C1 segment of cervical spinal cord (tissue), 14 donors: ENCODE measurements around the gene TTC31.
"Not testable (repeated sequence)": the region's sequence is repeated elsewhere in the genome, so short reads cannot be mapped to it uniquely, and the experiment has no call there.

ENCODE experiments used
- DNase-seq, 14 donors: peaks; one replicate each; lab custom pipeline; 2025; lab: John Stamatoyannopoulos, UW

Gene TTC31

DNA sequence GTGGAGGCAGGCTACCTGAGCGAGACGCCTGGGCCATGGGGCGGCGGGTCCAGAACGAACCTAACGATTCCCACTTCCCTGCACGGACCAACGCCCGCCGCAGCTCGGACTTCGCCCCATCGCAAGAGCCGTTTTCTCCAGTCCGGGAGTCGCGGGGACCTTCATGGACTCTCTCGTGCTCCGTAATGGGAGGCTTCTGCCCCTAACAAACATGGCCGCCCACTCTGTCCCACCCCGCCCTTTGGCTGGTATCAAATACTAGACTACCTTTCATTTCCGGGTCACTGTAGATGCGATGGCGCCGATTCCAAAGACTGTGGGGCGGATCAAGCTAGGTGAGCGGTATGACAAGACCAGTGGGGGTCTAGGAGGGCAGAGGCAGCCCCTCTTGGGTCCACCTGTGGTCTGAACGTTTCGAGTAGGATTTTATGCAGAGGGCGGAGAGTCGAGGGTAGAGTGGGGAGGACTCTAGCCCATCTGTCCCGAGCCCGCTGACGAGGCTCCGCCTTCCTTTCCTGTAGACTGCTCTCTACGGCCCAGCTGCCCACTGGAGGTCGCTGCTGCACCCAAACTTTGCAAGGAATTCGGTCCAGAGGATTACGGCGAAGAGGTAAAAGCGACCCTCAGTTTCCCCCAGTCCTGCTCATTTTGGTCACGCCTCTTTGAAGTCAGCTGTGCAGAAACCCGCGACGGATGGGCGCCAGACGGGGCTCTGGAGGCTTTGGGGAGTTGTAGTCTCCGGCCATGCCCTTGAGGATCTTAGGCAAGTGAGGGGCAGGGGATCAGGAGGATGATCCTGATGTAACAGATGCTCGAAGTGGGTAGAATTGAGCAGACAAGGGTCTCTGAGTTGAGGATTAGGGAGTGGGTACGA lies at the start of gene TTC31, which contains the start of gene CCDC142:
Gene TTC31 (plus strand): TSS at position 281 of the 874 bp plus-strand sequence. CDS start 15 bp downstream, at position 296.
Gene CCDC142 (minus strand): TSS at position 198 of the 874 bp plus-strand sequence. CDS start 161 bp downstream, at position 37.
- peak; percentile 88 to 100 (median 97) for DNase-seq

DNA sequence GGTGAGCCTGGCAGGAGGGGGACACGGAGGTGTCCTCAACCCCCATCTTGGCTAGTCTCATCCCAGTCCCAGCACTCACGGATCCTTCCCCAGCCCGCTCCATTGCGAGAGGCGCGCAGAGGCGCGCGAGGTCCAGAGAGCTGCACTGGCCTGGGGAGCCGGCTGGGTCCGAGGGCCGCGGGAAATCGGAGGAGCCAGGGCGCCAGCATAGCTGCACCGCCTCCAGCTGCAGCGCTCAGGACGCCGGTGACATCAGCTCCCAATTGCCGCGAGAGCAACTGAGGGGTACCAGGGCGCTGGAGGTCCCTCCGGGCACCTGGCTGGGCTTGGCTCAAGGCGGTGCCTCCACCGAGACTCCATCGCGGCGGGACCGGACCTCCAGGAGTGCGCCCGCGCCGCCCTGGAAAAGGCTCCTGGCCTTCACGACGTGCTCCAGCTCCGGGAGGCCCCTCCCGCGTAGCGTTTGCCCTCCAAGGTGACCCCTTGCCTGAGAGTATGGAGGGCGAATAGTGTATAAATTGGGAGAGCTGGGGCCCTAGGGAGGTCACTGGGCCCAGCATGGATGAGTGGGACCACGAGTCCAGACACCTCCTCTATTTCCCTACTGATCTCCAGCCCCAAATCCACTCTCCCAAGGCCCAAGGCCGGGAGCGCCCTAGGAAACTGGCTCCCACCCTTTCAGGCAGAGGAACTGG lies 46.6 kb upstream of the TTC31 start:
- no peak for DNase-seq

DNA sequence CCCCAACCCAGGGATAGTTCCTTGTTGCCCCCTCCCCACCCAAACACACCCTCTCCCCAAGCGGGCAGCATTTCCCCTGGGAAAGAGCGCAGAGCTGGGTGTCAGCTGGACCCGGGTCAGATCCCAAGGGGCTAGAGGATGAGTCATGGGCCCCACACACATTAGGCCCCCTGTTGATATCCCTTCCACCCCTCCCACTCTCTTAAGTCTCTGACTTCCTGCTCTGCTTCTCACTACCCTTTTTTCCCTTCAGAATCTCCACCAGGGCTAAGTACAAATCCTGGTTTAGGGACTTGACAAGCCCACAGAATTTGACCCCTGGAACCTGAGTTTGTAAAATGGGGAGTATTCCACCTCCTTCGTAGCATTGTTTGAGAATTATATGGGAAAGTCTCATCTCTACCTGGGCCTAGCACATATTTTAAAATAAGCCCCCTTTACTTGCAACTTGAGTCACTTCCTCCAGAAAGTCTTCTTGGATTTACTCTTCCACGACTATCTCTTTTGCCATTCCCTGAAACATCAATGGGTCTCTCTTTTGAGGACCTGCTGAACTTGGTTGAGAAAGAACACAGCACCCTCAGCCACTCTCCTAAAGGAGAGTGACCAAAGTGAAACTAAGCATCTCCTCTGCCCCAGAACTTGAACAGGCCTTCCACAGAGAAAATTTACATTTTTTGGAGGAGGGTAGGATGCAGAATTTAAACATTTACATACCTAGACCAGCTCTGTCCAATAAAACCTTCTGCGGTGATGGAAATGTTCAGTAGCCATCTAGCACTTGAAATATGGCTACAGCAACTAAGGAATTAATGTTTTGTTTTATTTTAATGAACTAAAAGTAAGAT lies 45.8 kb upstream of the TTC31 start:
- DNase-seq = no peak

DNA sequence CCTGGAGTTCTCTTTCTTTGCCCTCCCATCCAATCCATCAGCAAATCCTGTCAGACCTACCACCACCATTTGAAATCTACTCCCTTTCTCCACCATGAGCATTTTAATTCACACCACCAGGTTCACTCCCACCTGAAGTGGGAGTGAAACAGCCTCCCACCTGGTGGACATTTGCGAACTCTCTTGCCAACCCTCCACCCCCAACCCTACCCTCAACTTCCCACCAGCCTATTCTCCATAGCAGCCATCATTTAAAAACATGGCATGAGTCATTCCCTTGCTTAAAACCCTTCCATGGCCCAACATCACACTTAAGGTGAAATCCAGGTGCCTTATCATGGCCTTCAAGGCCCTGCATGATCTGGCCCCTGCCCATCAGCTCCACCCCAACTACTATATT lies 44.6 kb upstream of the TTC31 start:
- no peak for DNase-seq

DNA sequence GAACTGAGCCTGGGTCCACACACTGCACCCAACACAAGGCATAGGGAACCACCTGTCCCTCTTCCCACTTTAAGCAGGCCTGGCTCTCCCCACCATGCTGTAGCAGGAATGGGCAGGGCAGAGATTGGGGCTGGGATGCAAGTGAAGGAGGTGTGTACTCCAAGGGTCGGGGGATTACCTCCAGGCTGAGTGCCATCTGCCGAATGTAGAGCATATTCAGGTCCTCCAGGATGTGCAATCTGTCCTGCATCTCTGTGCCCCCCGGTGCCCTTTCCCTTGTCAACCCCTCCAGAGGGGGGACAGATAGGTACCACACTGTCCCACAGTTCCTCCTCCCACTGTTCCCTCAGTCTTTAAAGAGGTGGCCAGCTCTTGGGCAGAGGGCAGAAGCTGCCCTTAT lies 43.5 kb upstream of the TTC31 start:
- no peak for DNase-seq

DNA sequence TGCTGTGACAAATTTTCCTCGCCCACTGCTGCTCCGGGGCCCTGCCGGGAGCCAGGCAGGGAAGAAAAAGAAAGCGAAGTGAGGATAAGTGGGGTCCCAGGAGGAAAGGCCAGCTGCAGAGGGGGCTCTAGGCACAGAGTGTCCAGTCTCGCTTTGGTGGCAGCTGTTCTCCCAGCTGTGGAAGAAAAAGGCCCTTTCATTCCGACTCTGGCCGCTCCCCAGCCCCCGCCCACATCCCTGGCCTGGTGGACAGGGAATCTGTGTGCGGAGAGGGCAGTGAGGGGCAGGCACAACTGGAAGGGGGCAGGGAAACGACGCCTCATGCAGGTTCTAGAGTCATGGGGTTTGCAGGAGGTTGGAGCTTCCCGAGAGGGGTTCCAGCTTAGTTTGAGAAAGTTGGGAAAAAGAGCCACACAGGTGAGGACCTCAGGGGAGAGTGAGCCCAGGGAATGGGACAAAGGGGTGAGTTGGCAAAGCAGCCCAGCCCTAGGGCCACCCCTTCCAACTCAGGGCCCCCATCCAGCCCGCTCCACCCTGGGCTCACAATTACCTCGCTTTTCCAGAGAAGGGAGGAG lies 43.0 kb upstream of the TTC31 start:
- peak in 13 of 14 donors; percentile 33 to 93 (median 78) for DNase-seq

DNA sequence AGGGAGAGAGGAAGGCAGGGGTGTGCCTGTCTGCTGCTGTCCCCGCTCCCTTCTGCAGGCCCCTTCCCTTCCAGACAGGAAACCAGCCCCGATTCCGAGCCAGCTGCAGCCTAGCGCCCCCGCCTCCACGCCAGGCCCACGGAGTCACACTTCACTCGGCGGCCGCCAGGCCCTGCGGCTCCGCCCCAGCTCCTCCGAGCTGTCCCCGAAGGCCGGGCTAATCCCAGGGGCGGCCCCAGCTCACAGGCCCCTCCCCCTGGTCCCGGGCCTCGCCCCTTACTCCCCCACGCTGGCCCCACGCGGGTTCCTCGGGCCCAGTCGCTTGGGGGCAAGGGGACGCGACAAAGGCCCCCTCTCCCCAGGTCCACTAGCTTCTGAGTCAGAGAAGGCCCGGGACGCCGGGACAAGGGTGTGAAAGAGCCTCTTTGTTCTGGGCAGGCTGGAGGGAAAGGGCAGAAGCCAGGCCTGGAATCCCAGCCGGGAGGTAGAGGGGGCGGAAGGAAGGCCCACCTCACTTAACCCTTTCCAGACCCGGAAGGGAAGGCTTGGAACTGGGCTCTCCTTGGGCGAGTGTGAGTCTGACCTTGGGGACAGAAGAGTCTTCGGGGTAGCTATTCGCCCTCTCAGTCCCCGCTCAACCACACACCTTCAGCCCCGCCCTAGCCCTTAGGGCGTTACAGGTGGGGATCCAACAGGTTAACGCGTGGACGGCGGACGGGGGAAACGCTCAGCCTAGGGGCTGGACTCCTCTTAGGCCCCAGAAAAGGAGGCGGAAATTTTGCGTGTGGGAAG lies 42.3 kb upstream of the TTC31 start:
- peak; percentile 22 to 98 (median 82) for DNase-seq

DNA sequence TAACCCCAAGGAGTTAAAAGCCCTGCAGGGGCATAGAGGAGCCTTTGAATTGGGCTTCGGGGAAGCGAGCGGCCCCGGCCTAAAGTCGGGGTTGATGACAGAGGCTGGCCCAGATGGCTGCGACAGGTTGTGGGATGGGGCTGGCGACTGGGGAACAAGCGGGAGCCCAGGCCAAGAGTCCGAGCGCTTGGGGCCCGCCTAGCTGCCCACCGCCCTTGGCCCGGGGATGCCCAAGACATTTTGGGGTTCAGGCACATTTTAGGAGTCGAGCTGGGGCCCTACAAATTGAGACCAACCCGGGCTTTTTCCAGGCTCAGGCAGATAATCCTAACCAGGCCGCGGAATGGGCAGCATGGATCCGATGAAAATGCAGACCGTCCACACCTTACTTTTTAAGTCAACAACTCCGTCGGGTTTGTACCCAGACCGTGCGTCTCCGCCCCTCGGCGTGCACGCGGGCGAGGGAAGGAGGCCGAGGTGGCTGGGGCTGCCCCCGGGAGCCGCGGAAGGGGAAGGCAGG lies 41.7 kb upstream of the TTC31 start:
- DNase-seq = peak in 3 of 14 donors; percentile 30 to 69 (median 61)

DNA sequence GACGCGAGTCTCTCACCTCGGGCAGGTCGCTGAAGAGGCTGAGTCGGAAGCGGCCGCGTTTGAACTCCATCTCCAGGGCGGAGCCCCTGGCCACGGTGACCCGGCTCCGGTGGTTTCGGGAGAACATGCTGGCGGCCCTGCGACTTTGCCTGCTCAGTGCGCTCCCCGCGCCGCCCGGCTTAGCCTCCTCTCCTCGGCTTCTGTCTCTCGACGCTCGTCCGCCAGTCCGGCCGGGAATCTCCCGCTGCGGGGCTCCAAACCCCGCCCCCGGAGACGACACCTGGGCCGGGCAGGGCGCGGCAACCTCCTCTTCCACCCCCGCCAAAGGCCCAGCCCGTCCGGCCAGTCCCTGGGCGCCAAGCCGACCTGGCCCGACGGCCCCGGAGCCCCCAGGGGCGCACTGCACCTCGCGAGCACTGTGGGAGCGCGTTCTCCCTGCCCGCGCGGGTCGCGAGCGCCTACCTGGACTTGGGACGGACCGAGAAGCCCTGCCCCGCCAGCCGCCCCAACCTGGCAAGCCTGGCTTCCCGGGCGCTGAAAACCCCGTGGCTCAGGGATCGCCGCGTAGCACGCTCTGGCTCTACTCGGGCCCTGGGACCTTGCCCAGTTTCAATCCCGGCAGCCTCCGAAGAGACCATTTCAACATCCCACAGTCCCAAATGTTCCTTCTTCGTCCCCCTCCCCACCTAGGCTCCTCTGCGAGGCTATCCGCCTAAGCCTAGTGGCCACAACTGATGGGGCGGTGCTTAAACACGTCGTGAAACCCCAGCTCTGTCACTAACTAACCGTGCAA lies 41.0 kb upstream of the TTC31 start, which contains the start of gene RTKN:
Gene RTKN (minus strand): TSS at position 248 of the 793 bp plus-strand sequence. CDS start 121 bp downstream, at position 127.
- peak in 3 of 14 donors; percentile 24 to 54 (median 30) for DNase-seq

DNA sequence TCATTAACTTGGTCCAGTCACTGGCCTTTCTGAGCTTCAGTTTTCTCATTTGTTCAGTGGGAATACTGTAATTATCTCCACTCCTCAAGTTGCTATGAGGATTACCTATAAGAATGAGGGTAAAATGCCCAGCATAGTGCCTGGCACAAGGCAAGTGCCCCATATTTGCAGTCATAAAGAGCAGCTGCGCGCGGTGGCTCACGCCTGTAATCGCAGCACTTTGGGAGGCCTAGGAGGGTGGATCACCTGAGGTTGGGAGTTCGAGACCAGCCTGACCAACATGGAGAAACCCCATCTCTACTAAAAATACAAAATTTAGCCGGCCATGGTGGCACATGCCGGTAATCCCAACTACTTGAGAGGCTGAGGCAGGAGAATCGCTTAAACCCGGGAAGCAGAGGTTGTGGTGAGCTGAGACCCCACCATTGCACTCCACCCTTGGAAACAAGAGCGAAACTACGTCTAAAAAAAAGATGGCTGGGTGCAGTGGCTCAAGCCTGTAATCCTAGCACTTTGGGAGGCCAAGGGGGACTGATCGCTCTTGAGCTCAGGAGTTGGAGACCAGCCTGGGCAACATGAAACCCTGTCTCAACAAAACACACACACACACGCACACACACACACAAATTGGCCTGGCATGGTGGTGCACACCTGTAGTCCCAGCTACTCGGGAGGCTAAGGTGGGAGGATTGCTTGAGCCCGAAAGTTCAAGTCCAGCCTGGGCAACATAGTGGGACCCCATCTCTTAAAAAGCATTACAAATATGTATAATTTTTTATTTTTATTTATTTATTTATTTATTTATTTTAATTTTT lies 40.2 kb upstream of the TTC31 start:
- not testable (repeated sequence) for DNase-seq

DNA sequence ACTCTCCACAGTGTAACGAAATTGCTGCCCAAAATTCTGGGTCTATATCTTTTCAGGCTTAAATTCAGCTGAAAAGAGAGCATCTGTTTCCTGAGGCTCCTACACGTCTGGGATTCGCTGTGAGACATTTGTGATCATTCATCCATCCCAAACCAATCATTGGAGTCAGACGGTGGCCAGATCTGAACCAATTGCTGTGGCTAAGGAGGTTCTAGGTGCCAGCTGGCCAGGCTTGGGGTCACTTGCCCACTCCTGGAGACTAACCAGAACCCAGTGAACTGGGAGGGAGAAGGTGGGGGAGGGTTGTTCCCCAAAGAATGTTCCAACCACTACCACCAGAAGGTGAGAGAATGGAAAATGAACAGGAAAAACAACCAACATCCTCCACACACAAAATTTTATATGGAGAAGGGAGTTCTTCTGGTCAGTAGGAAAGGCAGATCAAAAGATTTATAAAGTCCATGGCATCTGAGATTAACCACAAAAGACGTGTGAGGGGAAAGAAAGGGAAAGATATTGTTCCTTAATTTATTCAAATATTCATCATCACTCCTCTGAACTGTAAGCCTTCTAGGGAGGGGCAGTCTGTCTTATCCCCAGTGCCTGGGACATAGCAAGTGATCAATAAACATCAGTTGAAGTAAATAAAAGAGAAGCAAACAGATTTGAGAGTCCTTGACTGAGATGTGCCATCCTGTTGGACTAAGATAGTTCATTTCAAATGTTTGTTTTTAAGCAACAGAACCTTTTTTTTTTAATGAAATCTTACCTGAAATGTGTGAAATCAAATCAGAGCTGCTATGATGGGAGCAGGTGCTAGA lies 38.2 kb upstream of the TTC31 start:
- no peak for DNase-seq

DNA sequence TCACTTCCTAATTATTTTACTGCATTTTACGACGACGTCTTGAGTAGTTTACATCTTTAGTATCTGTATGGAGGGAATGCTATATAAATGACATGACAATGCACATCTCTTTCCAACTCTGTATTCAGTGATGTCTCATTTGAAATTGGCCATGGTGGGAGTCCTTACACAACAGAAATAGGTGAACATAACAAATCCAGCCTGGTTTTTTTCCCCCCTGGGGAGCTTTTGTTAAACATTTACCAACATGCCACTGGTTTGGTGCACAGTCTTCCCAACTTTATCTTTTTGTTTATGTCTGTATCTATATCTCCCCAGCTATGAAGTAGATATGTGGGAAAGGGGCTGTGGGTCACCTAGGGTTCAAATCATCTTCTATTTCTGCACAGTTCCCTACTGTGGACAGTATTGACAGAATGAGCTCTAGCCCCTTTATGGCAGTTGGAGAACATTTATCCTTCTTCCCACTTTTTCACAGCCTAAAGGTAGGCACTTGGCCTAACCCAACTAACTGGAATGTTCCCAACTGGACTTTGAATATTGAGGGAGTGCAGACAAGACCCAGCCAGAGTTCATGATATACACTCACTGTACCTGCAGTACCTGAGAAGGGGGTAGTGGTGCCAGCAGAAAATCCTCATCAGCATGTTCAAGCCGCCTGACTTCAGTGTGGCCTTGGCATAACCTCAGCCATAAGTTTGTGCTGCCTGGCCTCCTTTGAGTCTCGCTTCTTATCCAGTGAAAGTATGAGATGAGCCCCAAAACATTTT lies 35.5 kb upstream of the TTC31 start:
- DNase-seq = no peak

DNA sequence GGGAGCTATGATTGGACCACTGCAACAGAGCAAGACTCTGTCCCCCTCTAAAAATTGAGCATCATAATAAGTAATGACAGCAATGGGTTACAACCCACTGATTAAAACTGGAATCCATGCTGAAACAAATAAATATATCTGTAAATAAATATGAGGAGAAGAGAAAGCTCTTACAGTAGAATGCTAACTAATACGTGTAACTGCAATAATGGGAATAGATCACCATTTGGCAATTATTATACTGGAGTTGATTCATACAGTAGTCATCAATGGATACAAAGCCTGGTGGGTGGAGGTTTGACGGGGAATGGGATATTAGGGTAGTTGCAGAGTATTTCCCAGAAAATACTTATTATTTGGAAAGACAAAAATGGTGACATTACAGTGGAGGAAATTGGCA lies 34.1 kb upstream of the TTC31 start:
- DNase-seq = no peak

DNA sequence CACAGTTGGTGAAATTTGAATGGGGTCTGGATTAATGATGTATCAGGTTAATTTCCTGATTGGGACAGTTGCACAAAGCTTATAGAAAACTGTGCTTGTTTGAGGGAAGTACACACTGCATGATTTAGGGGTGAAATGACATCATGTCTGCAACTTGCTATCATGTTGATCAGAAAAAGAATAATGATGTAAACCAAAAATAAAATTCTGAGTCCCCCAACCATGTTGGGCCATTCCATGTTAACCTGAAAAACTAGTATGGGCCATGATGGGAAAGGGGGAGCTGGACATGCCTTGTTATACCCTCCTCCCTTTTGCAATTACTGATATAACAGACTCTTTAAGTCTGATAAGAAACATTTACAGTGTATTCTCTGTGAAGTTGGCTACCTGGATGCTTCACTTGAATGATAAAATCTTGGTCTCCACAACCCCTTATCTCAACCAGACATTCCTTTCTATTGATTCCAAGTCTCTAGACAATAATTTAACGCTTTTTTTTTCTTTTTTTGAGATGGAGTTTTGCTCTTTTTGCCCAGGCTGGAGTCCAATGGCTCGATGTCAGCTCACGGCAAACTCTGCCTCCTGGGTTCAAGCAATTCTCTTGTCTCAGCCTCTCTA lies 32.2 kb upstream of the TTC31 start:
- DNase-seq = no peak

DNA sequence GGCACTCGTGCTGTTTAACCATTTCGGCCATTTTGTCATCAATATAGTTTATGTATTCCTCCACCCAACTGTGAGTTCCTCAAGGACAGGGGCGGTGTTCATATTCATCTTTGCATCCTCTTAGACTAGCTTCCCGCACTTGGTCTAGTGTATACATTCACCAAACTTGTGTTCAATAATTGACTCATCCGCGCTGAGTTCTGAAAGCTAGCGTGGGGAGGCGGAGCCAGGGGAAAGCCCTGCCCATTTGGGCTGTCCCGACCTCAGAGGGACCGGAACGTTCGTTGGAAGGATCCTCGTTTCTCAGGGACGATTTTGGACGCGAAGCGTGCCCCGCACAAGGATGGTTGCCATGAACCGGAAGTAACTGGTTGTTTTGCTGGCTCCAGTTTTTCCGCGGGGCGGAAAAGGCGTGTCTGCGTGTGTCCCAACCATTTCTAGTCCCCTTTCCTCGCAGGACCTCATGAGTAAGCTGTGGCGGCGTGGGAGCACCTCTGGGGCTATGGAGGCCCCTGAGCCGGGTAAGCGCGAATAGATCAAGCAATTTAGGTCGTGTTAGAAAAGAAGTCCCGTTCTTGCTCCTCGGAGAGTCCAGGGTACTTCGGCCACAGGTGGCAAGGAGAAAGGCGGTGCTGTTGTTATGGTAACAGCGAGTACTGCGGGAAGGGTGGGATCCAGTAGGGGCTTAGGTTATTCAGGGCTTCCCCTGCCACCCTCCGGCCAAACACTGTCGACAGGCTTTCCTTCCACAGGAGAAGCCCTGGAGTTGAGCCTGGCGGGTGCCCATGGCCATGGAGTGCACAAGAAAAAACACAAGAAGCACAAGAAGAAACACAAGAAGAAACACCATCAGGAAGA lies 28.0 kb upstream of the TTC31 start, which contains the start of gene INO80B:
Gene INO80B (plus strand): TSS at position 434 of the 858 bp plus-strand sequence. CDS start 30 bp downstream, at position 464.
- DNase-seq = peak; percentile 68 to 97 (median 94)
